ENCODE data around the gene NR3C1.
A peak's percentile ranks its signal among the peaks of the same experiment; 100 is the strongest.

The NR3C1 gene

GRCh38 chr5:143362664-143363227 lies 40.7 kb downstream of the NR3C1 start:
- no peak for DNase-seq (ENCODE audit: low read depth)

DNA sequence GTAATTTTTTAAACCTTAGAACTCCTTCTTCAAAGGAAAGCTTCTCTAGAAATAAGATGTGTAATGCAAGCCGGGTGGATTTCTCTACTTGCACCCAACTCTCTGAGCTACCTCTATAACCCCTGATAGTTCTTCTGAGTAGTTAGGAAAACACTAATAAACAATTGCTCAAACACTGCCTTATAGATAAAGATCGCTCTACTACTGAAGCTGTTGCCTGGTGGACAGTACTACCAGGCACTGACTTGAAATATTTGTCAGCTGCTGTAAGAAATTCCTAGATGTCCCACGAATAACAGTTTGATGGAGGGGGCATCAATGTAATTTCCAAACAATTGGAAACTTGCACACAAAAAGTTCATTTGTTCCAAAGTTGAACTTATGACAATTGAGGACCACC lies 42.0 kb downstream of the NR3C1 start:
- no peak for DNase-seq (ENCODE audit: low read depth)

- DNase-seq (ENCODE audit: low read depth): no peak
These were observed 42.7 kb downstream of the NR3C1 start for GRCh38 chr5:143360755-143361154.

DNA sequence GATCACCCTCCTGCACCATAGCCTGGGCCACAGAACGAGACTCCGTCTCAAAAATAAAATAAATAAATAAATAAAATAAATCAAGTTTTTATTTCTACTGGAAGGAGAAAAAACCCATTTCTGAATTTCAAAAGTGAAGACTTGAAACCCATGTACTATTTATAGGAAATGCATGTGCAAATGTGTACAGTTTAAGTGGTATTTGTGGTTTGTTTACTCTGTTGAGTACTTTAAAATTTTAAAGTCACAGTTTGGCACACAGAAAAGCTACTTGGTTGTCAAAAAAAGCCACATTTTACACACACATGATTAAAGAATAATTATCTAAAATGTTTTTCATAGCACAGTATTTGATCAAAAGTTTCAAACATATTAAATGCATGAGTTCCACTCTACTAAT lies 43.6 kb downstream of the NR3C1 start:
- DNase-seq (ENCODE audit: low read depth): no peak

GRCh38 chr5:143356855-143357583 lies 46.5 kb downstream of the NR3C1 start:
- no peak for DNase-seq (ENCODE audit: low read depth)

DNA sequence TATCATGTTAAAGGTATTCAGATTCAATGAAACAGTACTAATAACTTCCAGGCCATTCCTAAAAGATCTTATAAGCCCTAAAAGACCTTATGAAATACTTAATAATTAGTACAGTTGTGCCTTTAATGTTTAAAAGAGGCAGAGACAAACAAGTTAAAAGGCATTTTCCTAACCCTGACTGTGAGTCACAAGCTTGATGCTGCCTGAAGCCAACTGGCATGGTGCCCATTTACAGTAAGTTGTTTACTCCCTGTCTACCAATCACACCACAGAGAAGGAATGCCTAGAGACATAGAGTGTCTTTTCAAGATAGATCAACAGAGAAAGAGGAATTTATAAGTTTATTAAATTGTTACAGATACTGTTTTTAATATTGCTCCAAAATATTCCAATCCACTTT lies 47.8 kb downstream of the NR3C1 start:
- peak; percentile 80 for DNase-seq (ENCODE audit: low read depth)

DNA sequence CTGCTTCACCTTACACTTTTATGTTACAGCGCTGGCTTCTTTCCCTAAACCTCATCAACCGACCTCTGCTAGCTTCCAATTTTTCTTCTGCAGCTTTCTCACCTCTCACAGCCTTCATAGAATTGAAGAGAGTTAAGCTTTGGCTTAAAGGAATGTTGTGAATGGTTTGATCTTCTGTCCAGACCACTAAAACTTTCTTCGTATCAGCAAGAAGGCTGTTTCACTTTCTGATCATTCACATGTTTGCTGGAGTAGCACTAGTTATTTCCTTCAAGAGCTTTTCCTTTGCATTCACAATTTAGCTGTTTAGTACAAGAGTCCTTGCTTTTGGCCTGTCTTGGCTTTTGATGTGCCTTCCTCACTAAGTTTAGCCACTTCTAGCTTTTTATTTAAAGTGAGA lies 49.5 kb downstream of the NR3C1 start:
- DNase-seq (ENCODE audit: low read depth): no peak

- no peak for DNase-seq (ENCODE audit: low read depth)
These were observed 50.8 kb downstream of the NR3C1 start for GRCh38 chr5:143352691-143353090.

GRCh38 chr5:143350751-143351602 lies 52.5 kb downstream of the NR3C1 start:
- peak; percentile 60 for DNase-seq (ENCODE audit: low read depth)

DNA sequence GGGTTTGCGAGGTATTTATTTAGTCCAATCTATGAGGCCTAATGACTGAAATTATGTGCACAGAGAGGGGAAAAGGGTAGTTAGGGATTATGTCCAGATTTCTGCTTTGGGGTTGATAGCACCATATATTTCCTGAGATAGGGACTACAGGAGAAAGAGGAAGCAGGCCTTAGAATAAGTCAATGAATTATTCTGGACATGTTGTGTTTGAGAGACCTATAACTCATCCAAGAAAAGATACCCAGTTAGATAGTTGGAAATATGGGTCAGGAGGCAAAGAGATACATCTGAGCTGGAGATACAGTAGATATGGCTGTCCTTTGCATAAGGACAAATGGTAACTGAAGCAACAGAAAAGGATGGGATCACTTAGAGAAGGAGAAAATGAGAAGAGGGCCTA lies 53.1 kb downstream of the NR3C1 start:
- DNase-seq (ENCODE audit: low read depth): no peak

- DNase-seq (ENCODE audit: low read depth): no peak
These were observed 54.3 kb downstream of the NR3C1 start for GRCh38 chr5:143349177-143349576.

DNA sequence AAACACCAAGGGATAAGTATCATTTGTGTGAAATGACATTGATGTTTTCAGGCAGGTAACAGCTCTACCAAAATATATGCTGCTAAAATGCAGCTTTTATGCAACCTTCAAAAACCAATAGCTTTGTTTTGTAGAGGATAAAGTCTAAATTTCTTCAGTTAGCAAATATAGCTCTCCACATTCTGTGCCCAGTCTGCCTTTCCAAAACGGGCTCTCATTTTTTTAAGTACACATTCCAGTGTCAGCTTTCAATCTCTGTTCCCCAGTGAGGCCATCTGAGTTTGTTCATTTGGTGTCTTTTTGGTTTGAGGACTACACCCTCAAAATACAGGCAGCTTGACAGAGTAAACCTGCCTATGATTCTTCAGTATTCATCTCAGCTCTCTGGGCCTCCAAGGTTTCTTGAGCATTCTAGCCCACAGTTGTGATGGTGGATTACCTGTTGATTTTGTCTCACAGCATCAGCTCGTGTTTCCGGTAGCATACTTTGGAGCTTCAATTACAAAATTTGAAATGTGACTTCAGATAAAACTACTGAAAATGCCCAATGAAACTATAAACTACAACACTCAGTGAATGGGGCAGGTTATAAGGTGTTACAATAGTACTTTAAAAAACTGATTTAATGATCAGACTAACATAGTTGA lies 55.7 kb downstream of the NR3C1 start:
- no peak for DNase-seq (ENCODE audit: low read depth)

DNA sequence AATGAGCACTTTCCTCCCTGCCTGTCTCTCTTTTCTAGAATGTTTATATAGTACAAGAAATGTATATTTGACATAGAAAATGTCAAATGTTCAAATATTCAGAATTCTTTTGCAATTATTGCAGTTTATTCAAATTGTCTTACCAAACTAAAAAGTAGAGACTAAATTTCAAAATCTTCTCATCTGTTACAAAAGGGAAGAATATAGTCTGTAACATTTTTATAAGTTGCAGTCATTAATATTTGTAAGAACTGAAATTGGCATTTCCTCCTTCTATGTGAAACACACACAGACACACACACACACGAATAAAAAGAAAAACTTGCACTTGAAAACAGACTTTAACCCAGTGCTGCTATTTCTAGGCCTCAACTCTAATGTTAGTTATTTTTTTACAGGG lies 56.4 kb downstream of the NR3C1 start:
- DNase-seq (ENCODE audit: low read depth): no peak

DNA sequence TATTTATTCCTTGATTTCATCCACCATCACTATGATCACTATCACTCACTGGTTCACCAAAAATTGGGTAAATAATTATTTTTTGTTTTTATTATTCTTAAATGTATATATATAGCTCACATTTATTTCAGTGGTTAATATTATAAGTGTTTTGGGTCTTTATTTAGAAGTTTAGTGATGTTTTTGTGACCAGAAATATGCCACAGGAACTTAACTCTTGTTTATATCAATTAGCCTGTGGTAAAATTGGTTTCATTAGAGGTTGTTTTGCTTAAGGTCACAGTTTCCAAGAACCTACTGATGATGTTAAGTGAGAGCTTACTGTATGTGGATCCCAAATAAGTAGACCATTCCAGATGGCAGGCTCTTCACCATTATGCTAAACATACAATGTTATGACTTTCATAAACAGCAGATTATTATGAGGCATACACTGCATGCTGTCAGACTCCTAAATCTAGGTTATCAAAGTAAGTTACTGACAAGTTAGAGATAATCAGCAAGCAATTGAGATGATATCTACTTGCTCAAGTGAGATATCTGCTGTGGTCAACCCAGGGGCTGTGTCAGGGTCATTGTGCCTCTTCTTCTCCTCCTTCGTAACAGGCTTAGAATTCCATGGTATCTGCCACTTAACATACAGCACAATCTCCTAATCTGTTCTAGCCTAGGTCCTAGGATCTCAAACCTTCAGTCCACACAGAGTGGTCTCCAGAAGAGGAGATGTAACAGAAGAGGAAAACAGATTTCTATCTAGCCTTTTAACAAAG lies 57.6 kb downstream of the NR3C1 start:
- DNase-seq (ENCODE audit: low read depth): no peak

DNA sequence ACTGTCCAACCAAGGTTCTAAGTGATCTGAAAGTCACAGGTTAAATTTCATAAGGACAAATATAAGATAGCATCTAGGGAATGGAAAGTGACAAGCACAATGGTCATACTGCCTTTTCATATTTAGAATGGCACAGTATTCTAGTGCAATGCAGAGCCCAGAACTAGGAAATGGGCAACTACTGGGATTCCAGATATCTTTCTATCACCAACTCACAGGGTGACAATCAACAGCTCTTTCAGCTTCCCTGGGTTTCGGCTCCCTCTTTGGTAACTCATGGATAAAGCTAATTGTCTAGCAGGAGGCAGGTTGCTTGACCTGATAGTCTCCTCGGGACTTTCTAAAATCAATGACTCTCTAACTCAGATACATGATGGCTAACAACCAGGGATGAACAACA lies 60.4 kb downstream of the NR3C1 start:
- DNase-seq (ENCODE audit: low read depth): no peak

DNA sequence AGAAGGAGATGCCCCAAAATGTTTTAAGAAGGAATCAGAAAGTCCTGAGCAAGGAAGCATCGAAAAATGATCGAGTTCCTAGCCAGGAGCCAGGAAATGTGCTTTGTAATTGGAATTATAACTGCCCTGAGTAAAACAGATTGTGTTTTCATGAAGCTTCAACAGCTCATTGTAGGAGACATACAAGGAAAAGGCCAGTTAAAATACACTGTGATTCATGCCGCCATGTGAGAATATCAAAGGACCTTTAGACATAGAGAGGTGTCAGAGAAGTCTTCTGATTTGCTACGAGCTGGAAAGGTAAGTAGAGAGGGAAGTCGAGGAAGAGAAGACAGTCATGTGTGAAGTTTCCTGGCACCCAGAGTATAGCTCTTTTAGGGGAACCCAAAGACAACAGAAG lies 60.9 kb downstream of the NR3C1 start:
- DNase-seq (ENCODE audit: low read depth): no peak

DNA sequence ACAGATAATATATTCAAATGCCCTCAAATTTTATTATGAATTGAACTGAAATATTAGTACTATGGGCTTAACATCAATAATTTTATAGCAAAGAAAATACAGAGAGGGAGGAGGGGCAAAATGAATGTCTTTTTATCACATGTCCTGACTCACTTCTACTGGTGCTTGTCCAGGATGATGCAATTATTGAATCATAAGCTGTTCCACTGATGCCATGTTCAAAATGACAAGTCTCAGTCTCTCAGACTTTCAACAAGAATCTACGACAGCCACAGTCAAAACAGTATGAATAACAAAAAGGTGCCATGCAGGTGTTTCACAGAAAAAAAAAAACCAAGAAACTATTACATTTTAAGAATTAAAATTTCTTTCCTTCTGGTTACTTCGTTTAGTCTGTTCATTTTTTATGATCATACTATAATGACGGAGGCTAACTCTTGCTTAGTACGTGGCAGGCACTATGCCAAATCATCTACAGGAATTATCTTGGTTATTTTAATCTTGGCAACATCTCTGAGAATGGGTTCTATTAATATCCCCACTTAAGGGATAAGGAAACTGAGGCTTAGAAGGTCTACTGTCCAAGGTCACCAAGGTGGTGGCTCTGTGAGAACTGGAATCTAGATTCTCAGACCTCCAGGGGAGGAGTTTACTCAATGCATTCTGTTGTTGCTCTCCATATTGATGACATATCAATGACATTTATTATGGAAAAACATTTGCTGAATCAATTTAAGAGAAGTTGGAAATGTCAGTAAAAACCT lies 61.5 kb downstream of the NR3C1 start:
- DNase-seq (ENCODE audit: low read depth): peak; percentile 15

DNA sequence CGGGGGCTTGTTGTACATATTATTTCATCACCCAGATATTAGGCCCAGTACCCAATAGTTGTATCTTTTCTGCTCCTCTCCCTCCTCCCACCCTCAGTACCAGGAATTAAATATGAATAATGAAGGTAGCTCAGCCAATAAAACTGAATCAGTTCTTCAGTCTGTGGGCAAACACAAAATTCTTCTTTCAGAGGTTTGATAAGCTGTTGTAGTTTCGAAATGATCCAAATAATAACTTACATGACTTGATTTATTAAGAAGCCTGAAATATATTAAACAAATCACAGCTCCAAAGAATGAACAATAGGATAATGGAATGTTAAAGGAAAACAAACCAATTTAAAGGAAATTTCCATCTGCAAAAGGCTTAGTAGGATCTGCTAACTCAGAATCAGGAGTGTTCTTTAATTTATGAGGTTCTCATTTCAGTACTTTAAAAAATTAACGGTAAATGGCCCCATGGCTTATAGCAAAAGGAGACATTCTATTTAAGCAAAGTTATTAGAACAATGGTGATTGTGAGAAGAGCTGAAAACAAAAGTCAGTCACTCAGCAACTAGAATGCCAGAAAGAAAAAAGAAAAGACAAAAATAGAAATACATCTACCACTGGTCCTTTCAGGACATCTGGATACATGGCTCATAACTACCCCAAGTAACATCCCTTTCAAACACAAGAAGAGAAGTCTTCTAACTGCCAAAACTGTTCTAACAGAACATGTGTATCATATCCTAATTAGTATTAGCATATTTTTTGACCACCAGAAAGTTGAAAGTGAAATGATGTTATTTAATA lies 62.4 kb downstream of the NR3C1 start:
- DNase-seq (ENCODE audit: low read depth): no peak

DNA sequence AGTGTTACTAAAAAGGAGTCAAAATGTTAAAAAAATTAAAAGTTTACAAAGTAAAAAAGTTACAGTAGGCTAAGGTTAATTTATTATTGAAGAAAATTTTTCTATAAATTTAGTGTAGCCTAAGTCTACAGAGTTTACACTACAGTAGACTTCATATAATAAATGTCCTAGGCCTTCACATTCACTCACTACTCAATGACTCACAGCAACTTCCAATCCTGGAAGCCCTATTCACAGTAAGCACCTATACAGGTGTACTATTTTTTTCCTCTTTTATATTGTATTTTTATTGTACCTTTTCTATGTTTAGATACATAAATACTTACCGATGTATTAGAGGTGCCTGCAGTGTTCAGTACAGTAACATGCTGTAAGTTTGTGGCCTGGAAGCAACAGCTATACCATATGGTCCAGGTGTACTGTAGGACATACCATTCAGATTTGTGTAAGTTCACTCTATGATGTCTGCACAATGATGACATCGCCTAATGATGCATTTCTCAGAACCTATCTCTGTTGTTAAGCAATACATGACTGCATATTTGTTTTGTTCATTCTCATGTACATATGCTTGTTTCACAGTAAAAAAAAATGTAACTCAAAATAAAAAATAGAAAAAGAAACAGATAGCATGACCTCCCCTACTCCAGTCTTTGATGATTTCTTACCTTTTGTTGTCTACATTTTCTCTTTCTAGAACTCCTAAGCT lies 64.7 kb downstream of the NR3C1 start:
- no peak for DNase-seq (ENCODE audit: low read depth)

- DNase-seq (ENCODE audit: low read depth): no peak
These were observed 65.5 kb downstream of the NR3C1 start for GRCh38 chr5:143337946-143338345.

Data from GM04504 (cell line).